Subcutaneous abdominal adipose tissue (tissue), 5 donors: ENCODE results near the gene UQCC2.

Source experiments
- H3K27ac ChIP-seq: one replicate; pipeline ENCODE4 v1.7.0; 2013; ENCODE audit warnings: low read depth, mild to moderate bottlenecking, inconsistent platforms, low read length, moderate library complexity
- H3K27me3 ChIP-seq, 5 donors: one replicate each; pipeline ENCODE4 v1.7.0; 2013; ENCODE audit warnings: low read length in 5 of 5, inconsistent platforms in 1 of 5; ENCODE audit not compliant: control insufficient read depth in 5 of 5, insufficient read depth in 4 of 5
- H3K36me3 ChIP-seq, 5 donors: one replicate each; pipeline ENCODE4 v1.7.0; 2013; ENCODE audit warnings: low read length in 5 of 5; ENCODE audit not compliant: control insufficient read depth in 5 of 5, insufficient read depth in 5 of 5
- H3K4me1 ChIP-seq, 5 donors: one replicate each; pipeline ENCODE4 v1.7.0; 2013; ENCODE audit warnings: low read length in 5 of 5, mild to moderate bottlenecking in 3 of 5, moderate library complexity in 1 of 5; ENCODE audit not compliant: control insufficient read depth in 5 of 5, insufficient read depth in 5 of 5
- H3K4me3 ChIP-seq, 5 donors: one replicate each; pipeline ENCODE4 v1.7.0; 2013; ENCODE audit warnings: low read length in 5 of 5, low read depth in 1 of 5
- H3K9ac ChIP-seq, 5 donors: one replicate each; pipeline ENCODE4 v1.7.0; 2013; ENCODE audit warnings: low read length in 5 of 5, mild to moderate bottlenecking in 4 of 5, moderate library complexity in 3 of 5
- H3K9me3 ChIP-seq, 5 donors: one replicate each; pipeline ENCODE4 v1.7.0; 2013; ENCODE audit warnings: low read length in 5 of 5; ENCODE audit not compliant: control insufficient read depth in 5 of 5
- donor health status: healthy.
- donor health status: healthy.
- donor health status: healthy.
- donor health status: healthy.
- donor health status: healthy.

Gene UQCC2

DNA sequence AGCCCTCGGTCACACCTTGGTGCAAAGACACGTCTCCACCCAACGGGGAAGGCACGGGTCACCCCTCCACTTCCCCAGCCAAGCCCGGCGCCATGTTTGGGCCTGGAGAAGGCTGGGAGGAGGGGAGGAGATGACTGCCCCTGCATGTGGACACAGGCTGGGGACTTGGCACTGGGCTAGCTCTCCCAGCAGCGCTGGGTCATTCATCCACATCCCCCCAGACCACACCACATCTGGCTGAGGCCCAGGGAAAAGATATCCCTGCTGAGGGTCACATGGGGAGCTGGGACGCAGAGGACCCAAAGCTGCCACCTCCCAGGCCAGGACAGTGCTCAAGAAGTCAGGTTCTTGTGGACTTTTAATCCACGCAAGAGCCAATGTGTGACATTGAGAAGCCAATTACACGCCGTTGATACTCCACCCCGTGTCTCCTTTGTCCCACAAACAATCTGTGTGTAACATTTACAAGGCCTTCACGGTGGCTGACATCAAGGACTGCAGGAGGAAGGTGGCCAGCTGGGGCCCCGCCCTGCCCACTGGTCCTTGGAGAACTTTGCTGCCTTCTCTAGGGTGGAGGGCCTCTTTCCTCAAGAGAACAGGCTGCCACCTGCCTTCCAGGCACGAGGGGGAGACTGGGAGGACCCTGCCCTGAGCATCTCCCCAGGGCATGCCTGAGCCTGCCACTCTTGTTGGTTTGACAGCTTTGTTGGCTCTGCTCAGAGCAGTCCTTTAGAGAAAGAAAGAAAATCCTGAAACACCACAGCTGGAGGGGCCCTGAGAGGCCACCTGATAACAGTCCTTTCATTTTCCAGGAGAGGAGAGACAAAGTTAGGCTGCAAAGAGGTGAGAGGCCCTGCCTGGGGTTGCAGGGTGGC is 40.5 kb upstream of the UQCC2 start:
- H3K4me3 ChIP-seq = no peak overlapping the region
- H3K9me3 ChIP-seq = no peaks in the 10 kb centered on the region
- no peaks in the 10 kb centered on the region for H3K36me3 ChIP-seq
- H3K9ac ChIP-seq = no peak overlapping the region
- peaks cover 0 to 12% (median 3%) of the 10 kb centered on the region in 5 donors for H3K27me3 ChIP-seq
- H3K27ac ChIP-seq = no peak overlapping the region
- peaks cover 0 to 12% (median 0%) of the 10 kb centered on the region in 5 donors for H3K4me1 ChIP-seq

DNA sequence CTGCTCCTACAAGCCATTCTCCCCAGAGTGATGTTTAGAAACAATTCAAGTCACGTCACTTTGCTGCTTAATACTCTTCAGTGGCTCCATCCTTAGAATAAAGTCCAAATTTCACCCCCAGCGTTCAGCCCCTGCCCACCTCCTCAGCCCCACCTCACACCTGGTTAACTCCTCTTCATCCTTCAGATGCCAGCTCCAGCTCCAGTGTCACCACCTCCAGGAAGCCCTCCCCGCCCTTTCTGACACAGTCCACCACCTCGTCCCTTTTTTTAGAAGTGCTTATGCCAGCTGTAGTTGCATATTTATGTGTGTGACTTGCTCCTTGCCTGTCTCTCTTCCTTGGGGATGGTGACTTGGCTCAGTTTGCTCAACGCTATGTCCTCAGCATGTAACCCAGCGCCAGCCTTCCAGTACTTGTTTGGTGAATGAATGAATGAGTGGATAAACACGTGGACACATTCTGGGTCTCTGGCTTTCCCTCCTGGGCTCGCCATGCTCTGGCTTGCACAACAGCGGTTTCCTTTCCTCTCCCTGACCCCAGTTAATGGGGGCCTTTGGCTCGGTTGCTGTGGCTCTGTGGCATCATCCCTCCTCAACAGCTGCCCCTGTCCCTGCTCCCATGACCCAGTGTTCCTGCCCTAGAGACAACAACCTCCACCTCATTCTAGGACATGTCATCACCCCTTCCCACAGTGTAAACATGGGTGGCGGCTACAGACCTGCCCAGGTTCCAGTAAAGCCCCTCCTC is 38.9 kb upstream of the UQCC2 start:
- no peaks in the 10 kb centered on the region for H3K36me3 ChIP-seq
- peaks cover 0 to 12% (median 0%) of the 10 kb centered on the region in 5 donors for H3K4me1 ChIP-seq
- no peak overlapping the region for H3K9ac ChIP-seq
- no peak overlapping the region for H3K27ac ChIP-seq
- no peak overlapping the region for H3K4me3 ChIP-seq
- no peaks in the 10 kb centered on the region for H3K9me3 ChIP-seq
- peaks cover 0 to 12% (median 9%) of the 10 kb centered on the region in 5 donors for H3K27me3 ChIP-seq

DNA sequence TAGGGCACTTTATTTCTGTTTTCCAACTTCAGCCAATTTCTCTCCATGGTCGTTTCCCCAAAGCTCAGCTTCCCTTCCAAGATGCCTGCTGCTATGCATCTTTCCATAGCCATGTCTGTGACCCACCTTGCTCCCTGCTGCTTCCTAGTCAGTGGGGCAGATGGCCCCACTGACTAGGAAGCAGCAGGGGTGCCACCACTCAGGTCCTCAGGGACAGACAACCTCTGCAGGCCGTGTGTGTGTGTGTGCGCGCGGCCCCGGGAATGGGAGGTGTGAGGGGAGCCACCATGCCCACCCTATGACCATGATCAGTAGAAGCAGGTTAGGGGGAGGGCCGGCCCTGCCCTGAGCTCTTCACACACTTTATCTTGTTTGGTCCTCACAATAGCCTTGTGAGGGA is 37.9 kb upstream of the UQCC2 start:
- H3K27me3 ChIP-seq = peaks cover 0 to 12% (median 12%) of the 10 kb centered on the region in 5 donors
- H3K36me3 ChIP-seq = no peaks in the 10 kb centered on the region
- H3K9me3 ChIP-seq = no peaks in the 10 kb centered on the region
- H3K9ac ChIP-seq = no peak overlapping the region
- peaks cover 0 to 12% (median 0%) of the 10 kb centered on the region in 5 donors for H3K4me1 ChIP-seq
- H3K4me3 ChIP-seq = no peak overlapping the region
- no peak overlapping the region for H3K27ac ChIP-seq

DNA sequence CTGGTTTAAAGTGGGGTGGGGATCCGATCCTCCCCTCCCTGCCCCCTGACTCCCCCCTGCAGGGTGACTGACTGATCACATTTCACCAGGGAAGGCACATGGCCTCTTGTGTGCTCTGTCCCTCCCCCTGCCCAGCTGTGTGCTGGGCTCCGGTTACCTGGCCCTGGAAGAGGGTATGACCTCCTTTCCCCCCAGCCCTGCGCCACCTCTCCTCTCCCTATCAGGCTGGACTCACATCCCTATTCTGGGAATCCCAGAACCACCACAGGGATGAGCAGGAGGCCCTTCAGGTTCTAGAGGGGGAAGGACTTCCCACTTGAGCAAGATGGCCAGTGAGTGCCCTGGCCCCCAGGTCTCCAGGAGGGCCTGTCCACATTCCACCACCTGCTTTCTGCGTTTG is 37.3 kb upstream of the UQCC2 start:
- H3K36me3 ChIP-seq = no peaks in the 10 kb centered on the region
- no peak overlapping the region for H3K9ac ChIP-seq
- peaks cover 0 to 12% (median 0%) of the 10 kb centered on the region in 5 donors for H3K4me1 ChIP-seq
- H3K27me3 ChIP-seq = peaks cover 0 to 17% (median 14%) of the 10 kb centered on the region in 5 donors
- no peak overlapping the region for H3K27ac ChIP-seq
- H3K9me3 ChIP-seq = no peaks in the 10 kb centered on the region
- no peak overlapping the region for H3K4me3 ChIP-seq

- Histone ChIP-seq H3K9me3 (no peaks in the 10 kb centered on the region), H3K36me3 (no peaks in the 10 kb centered on the region), H3K9ac (no peak overlapping the region), H3K27me3 (peaks cover 3 to 22% (median 18%) of the 10 kb centered on the region in 5 donors), H3K4me1 (peaks cover 0 to 12% (median 0%) of the 10 kb centered on the region in 5 donors), H3K27ac (no peak overlapping the region), H3K4me3 (no peak overlapping the region)
Observed at GRCh38 chr6:33747823-33748222, 36.3 kb upstream of the UQCC2 start.

- peaks cover 0 to 12% (median 0%) of the 10 kb centered on the region in 5 donors for H3K4me1 ChIP-seq
- no peak within 1 kb of the TSS for H3K4me3 ChIP-seq
- H3K36me3 ChIP-seq = no peaks in the 10 kb centered on the region
- H3K9me3 ChIP-seq = no peaks in the 10 kb centered on the region
- no peak within 1 kb of the TSS for H3K9ac ChIP-seq
- peaks cover 10 to 32% (median 21%) of the 10 kb centered on the region in 5 donors for H3K27me3 ChIP-seq
- no peak within 1 kb of the TSS for H3K27ac ChIP-seq
Observed at GRCh38 chr6:33746651-33747100, 35.2 kb upstream of the UQCC2 start, which contains the start of gene IP6K3. Gene IP6K3, minus strand, starts transcription at chr6:33746905. Its CDS starts 11,429 bp downstream, at chr6:33735476.

DNA sequence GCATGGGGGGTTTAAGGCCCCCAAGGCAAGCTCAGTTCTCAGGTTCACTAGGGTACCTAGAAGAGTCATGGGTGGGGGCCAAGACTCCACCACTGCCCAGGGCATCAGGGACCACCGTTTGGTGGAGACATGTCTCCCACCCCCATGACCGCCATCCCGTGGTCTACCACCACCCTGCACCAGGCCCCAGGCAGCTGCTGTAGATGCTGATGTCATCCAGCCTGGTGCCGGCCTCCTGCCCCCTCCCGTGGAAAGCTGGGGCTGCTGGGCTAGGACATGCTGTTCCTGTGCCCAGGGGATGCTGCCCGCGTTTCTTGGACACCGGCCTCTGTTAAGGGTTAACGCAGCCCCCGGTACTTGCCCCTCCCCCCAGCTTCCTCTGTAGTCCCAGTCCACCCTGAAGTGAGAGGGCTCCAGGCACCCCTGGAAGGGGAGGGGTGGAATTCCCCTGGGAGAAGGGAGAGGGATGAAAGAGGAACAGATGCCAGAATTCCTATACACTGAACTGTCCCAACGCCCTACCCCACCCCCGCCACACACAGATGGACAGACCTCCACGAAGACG is 34.6 kb upstream of the UQCC2 start:
- Histone ChIP-seq H3K36me3 (no peaks in the 10 kb centered on the region), H3K27ac (no peak overlapping the region), H3K9ac (no peak overlapping the region), H3K9me3 (no peaks in the 10 kb centered on the region), H3K4me1 (peaks cover 0 to 7% (median 0%) of the 10 kb centered on the region in 5 donors), H3K4me3 (no peak overlapping the region), H3K27me3 (peaks cover 10 to 32% (median 21%) of the 10 kb centered on the region in 5 donors)

DNA sequence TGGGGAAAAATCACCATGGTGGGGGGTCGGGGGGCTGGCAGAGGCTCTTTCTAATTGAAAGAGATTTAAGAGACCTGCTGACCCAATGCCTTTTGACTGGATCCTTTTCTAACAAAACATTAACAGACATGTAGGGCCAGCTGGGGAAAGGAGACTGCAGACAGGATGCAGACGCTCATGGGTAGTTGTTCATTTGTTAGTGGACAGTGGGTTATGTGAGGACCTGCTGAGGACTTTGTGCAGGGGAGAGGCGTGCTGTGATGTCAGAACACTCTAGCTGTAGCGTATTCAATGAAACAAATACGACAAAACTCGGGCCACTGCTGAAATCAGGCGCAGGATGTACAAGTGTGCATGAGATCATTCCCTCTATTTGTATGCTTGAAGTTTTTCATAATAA is 34.0 kb upstream of the UQCC2 start:
- H3K9ac ChIP-seq = no peak overlapping the region
- no peaks in the 10 kb centered on the region for H3K9me3 ChIP-seq
- H3K36me3 ChIP-seq = no peaks in the 10 kb centered on the region
- peaks cover 0 to 2% (median 0%) of the 10 kb centered on the region in 5 donors for H3K4me1 ChIP-seq
- no peak overlapping the region for H3K4me3 ChIP-seq
- H3K27ac ChIP-seq = no peak overlapping the region
- H3K27me3 ChIP-seq = peaks cover 10 to 34% (median 21%) of the 10 kb centered on the region in 5 donors

DNA sequence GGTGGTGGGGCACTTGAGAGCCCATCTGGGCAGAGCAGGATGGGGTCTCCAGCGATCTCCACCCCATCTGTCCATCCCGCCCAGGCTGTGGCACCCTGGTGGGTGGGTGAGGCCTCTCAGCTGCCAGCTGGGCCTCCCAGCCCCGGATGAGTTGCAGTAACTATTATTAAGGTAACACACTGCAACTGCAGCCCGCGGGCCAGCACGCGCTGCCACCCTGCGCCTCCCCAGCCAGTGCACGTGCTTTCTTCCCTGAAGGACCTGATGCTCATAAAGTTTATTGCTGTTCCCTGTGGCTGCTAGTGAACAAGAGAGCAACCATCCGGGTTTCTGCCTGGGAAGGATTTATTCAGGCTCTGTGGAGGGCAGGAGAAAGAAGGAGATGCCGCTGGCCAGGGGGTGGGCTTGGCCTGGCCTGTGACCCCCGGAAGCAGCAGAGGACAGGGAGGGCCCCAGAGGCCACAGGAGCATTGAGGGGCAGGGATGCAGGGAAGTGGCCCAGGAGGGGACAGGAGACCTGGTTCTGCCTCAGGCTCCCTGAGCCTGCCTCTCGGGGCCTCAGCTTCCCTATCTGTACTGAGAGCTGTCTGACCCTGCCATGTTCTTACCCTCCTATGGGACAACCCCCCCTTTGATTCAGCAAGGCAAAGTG is 33.5 kb upstream of the UQCC2 start:
- Histone ChIP-seq H3K9ac (no peak overlapping the region), H3K4me1 (peaks cover 0 to 2% (median 0%) of the 10 kb centered on the region in 5 donors), H3K36me3 (no peaks in the 10 kb centered on the region), H3K9me3 (no peaks in the 10 kb centered on the region), H3K27ac (no peak overlapping the region), H3K27me3 (peaks cover 10 to 34% (median 21%) of the 10 kb centered on the region in 5 donors), H3K4me3 (no peak overlapping the region)
